Glutamatergic neuron (in vitro differentiated cells): ENCODE data around the gene HS6ST1. TPM values are rescaled to one million over a fixed set of nuclear protein-coding genes. Genes with fewer than 3 reads are reported as not detected.

Experiments
- DNase-seq: peaks from one replicate; pipeline ENCODE4 v3.0.0; 2022
- H3K27ac Mint-ChIP-seq: one replicate; pipeline ENCODE4 v1.8.0; 2020; ENCODE audit warnings: mild to moderate bottlenecking, mixed read lengths, inconsistent platforms; ENCODE audit not compliant: unreplicated experiment
- H3K27me3 Mint-ChIP-seq: one replicate; pipeline ENCODE4 v1.8.0; 2020; ENCODE audit warnings: mild to moderate bottlenecking, moderate library complexity, mixed read lengths, inconsistent platforms; ENCODE audit not compliant: unreplicated experiment
- H3K36me3 Mint-ChIP-seq: one replicate; pipeline ENCODE4 v1.8.0; 2020; ENCODE audit warnings: mild to moderate bottlenecking, mixed read lengths, inconsistent platforms; ENCODE audit not compliant: unreplicated experiment
- H3K4me1 Mint-ChIP-seq: one replicate; pipeline ENCODE4 v1.8.0; 2020; ENCODE audit warnings: mild to moderate bottlenecking, low read depth, mixed read lengths, inconsistent platforms; ENCODE audit not compliant: unreplicated experiment
- H3K4me3 Mint-ChIP-seq: one replicate; pipeline ENCODE4 v1.8.0; 2020; ENCODE audit warnings: mild to moderate bottlenecking, mixed read lengths, inconsistent platforms; ENCODE audit not compliant: unreplicated experiment
- H3K9me3 Mint-ChIP-seq: one replicate; pipeline ENCODE4 v1.8.0; 2020; ENCODE audit warnings: mild to moderate bottlenecking, moderate library complexity, mixed read lengths, inconsistent platforms; ENCODE audit not compliant: unreplicated experiment
- long read RNA-seq: library from polyadenylated mRNA; unstranded; transcript quantifications from one replicate; pipeline ENCODE4 v2.0.0, GENCODE V29; 2020; ENCODE audit not compliant: unreplicated experiment
- total RNA-seq: library from RNA; stranded (reverse); fragmentation: NEBNext Ultra II Directional; extraction: Animal tissue kit (Norgen Biotek cat#: 25700); gene quantifications from one replicate; pipeline ENCODE4 v1.2.1, GENCODE V29; 2021; ENCODE audit not compliant: unreplicated experiment
- TF ChIP-seq, protein P1 (sequence below): fragments of 200-600 bp; sonication (generic); IDR thresholded peaks from one replicate; pipeline ENCODE4 v1.5.0; 2021; ENCODE audit not compliant: partially characterized antibody, unreplicated experiment

Gene HS6ST1
- 173 TPM for total RNA-seq
- long read RNA-seq, partial matches to known transcripts, result 0 of 33 reads
- long read RNA-seq, other reads (novel, unspliced or antisense), result 33 of 33 reads

DNA sequence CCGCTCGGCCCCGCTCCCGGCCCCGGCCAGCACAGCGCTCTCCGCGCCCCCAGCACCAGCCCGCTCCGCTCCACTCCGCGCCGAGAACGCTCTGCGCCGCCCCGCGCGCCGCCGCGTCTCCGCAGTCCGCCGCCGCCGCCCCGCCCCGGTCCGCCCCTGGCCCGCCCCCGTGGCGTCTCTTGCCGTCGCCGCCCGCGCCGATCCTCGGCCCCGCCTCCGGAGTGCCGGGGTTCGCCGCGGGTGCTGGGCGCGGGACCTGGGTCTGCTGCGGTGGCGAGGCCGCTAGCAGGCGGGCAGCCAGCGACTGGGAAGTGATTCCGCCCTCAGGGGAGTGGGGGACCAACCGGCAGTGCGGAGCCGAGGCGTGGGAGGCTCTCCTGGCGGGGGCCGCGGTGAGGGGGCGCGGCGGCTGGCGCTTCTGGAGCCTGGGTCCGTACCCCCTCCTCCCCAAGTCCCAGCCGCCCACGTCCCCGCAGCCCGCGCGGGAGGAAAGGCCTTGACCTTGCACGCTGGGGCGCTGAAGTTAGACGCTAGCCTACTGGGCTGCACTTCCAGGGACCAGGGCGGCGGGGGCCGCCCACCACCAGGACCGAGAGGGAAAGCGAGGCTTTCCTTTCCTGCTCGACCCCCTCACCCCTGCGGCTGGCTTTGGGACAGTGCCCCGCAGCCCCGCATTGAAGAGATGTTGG, at the start of gene HS6ST1:
Gene HS6ST1 (minus strand): TSS at position 93 of the 689 bp plus-strand sequence. CDS start 305 bp downstream, outside the sequence.
- Mint-ChIP-seq H3K9me3 (peaks cover 11% of the 10 kb centered on the region), H3K4me3 (peak within 1 kb of the TSS; percentile 98), H3K27ac (no peak within 1 kb of the TSS), H3K4me1 (peaks cover 23% of the 10 kb centered on the region), H3K27me3 (peaks cover 10% of the 10 kb centered on the region), H3K36me3 (no peaks in the 10 kb centered on the region)
- TF ChIP-seq, protein P1, sequence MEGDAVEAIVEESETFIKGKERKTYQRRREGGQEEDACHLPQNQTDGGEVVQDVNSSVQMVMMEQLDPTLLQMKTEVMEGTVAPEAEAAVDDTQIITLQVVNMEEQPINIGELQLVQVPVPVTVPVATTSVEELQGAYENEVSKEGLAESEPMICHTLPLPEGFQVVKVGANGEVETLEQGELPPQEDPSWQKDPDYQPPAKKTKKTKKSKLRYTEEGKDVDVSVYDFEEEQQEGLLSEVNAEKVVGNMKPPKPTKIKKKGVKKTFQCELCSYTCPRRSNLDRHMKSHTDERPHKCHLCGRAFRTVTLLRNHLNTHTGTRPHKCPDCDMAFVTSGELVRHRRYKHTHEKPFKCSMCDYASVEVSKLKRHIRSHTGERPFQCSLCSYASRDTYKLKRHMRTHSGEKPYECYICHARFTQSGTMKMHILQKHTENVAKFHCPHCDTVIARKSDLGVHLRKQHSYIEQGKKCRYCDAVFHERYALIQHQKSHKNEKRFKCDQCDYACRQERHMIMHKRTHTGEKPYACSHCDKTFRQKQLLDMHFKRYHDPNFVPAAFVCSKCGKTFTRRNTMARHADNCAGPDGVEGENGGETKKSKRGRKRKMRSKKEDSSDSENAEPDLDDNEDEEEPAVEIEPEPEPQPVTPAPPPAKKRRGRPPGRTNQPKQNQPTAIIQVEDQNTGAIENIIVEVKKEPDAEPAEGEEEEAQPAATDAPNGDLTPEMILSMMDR, result no peak
- DNase-seq, result peak; percentile 96

DNA sequence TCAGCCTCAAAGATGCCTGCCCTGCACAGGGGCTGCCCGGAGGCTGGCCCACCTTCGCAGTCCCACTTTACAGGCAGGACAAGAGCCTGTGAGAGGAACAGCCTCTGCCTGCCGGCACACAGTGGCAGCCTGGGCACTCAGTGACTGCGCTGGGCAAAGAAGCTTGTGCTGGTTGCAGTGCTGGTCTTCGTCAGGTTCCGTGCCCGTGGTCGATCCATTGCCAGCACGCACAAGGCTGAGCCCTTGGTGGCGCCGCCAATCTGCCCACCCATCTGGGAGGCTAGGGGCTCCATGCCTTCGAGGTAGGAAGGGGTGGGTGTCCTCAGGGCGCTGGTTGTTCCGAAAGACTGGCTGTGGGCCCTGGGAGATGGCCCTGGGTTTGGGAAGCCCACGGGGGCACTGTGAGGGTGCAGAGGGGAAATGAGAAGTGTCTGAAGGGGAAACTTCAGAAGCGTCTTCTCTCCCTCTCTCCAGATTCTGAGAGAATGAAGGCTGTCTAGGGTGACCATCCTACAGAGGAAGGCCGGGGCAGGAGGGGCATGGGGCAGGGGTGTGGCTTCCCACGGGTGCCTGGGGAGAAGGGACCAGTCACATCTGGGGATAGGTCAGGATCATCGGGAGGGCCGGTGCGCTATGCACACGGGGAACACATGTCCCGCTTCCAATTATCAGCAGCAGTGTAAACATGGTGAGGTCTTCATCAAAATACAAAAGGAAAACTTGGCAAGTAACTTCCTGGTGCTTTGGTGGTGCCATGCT, 49.1 kb upstream of the HS6ST1 start:
- H3K9me3 Mint-ChIP-seq, result peaks cover 11% of the 10 kb centered on the region
- H3K4me3 Mint-ChIP-seq, result no peak overlapping the region
- TF ChIP-seq, protein P1, result no peak
- DNase-seq, result no peak
- no peak overlapping the region for H3K27ac Mint-ChIP-seq
- H3K4me1 Mint-ChIP-seq, result peaks cover 19% of the 10 kb centered on the region
- H3K36me3 Mint-ChIP-seq, result no peaks in the 10 kb centered on the region
- peaks cover 2% of the 10 kb centered on the region for H3K27me3 Mint-ChIP-seq

GRCh38 chr2:128366713-128367511, 48.2 kb upstream of the HS6ST1 start:
- H3K27ac Mint-ChIP-seq, result no peak overlapping the region
- H3K4me1 Mint-ChIP-seq, result peaks cover 27% of the 10 kb centered on the region
- no peak overlapping the region for H3K4me3 Mint-ChIP-seq
- peaks cover 7% of the 10 kb centered on the region for H3K9me3 Mint-ChIP-seq
- H3K27me3 Mint-ChIP-seq, result peaks cover 8% of the 10 kb centered on the region
- H3K36me3 Mint-ChIP-seq, result no peaks in the 10 kb centered on the region
- DNase-seq, result no peak
- TF ChIP-seq, protein P1, result no peak

DNA sequence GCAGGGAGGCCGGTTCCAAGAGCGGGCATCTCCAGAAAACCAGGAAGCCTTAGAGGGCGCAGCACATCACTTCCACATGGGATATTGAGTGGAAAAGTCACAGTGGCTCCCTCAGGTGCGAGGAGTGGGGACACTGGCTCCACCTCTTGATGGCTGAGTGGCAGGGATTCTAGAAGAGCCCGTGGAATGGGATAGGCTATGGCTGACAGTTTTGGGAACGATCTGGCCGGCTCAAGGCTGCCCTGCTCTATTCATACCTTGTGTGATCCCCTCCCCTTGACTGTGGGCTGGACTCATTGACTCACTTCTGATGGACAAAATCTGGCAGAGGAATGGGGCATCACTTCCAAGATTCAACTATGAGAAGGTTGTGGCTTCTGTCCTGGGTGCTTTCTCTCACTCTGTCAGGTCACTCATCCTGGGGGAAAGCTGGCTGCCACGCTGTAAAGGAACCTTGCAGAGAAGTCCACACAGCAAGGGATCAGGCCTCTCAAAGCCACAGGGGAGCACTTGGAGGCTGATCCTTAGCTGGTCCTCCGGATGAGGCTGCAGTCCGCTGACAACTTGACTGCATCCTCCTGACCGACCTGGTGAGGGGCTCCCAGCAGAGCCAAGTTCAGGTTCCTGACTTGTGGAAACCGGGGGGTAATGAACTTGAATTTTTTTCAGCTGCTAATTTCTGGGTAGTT, 46.7 kb upstream of the HS6ST1 start:
- H3K27me3 Mint-ChIP-seq, result peaks cover 8% of the 10 kb centered on the region
- peaks cover 34% of the 10 kb centered on the region for H3K4me1 Mint-ChIP-seq
- H3K4me3 Mint-ChIP-seq, result no peak overlapping the region
- H3K27ac Mint-ChIP-seq, result no peak overlapping the region
- no peak for DNase-seq
- H3K36me3 Mint-ChIP-seq, result no peaks in the 10 kb centered on the region
- TF ChIP-seq, protein P1, result no peak
- H3K9me3 Mint-ChIP-seq, result peaks cover 7% of the 10 kb centered on the region
